GM19468 (cell line): ENCODE results near the gene ASTN1.

Experiments
- ATAC-seq: cut with Tn5 transposase; IDR thresholded peaks from one replicate; pipeline ENCODE4 v1.9.1; 2021; ENCODE audit warnings: mild to moderate bottlenecking, moderate library complexity, moderate number of reproducible peaks; ENCODE audit not compliant: unreplicated experiment; ENCODE audit errors: extremely low read depth

ASTN1 gene

GRCh38 chr1:177170756-177171535 lies 6.4 kb upstream of the ASTN1 start, which contains the start of gene BRINP2:
Gene BRINP2, plus strand, starts transcription at chr1:177170958. Its CDS starts 58,919 bp downstream, at chr1:177229877.
- ATAC-seq: peak; percentile 30

DNA sequence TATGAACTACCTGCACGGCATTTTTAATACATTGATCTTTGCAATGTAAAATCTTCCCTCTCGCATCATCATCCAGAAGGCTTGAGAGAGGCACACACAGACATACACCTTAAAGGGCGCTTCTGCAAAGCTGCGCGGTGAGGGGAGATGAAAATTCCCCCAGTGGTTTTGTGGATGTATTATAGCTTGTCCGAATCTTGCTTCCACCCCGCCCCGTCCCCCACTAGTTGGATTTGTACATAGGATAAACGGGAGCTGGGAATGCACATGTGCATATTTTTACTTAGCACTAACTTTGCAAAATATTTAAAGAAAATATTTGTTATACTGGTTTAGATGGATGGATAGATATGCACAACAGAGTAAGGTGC lies 542 bp upstream of the ASTN1 start:
- ATAC-seq: no peak

GRCh38 chr1:177163844-177164379 lies 600 bp downstream of the ASTN1 start:
- no peak for ATAC-seq

DNA sequence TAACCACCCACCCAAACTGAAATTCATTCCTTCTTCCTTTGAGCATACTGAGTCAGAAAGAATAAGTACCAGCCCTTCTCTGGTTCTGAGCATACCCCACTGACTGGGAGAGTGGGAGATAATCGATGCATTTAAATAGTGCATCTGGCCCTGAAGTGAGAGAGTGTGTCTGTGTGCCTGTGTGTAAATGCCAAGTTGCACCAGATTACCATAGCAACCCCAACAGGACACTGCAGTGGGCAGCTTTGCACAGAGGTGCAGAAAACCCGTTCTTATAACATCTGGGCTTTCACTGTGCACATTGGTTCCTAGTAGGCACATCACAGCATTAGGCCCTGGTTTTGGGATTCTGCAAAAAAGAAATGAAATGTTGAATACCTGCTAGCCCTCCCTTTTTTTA lies 2.3 kb downstream of the ASTN1 start:
- no peak for ATAC-seq

GRCh38 chr1:177146499-177146898 lies 18.0 kb downstream of the ASTN1 start:
- no peak for ATAC-seq

- ATAC-seq: no peak
Measured at GRCh38 chr1:177145106-177146070, 19.1 kb downstream of the ASTN1 start.

DNA sequence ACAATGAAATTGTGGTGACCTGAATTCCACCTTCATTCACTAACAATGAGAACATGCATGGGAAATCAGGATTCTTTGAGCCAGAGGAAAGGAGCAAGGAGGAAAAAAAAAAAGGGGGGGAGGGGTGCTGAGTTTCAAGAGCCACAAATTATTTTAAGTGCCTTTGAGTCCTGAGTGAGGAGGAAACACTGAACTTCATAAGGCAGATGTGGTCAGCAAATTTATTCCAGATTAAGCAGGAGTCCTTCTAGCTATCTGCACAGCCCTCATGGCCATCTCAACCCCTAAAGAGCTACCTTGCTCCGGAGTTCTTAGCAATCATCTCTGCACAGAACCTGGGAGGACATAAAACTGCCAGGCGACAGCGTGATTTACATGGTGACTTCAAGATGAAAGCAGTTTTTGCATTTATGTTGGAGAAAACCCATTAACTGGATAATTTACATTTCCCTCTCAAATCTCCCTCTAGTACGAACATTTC lies 21.7 kb downstream of the ASTN1 start:
- ATAC-seq: no peak

DNA sequence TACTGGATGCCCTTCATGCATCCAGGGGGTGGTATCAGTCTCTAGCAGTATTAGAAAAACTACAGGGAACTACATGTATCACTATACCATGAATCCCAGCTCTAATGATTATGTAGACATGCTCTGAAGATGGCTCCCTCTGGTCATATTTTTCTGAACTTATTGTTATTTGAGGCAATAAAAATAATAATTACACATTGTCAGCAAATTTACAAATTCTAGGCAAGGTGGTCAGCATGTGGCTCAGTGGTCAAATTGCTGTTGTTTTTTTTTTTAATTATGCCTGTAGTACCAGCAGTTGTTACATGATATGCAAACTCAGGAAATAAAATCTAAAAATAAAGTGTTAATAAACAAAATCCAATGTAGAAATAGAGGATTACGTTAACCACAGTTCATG lies 22.5 kb downstream of the ASTN1 start:
- no peak for ATAC-seq

- ATAC-seq: no peak
Measured at GRCh38 chr1:177138347-177138746, 26.2 kb downstream of the ASTN1 start.

GRCh38 chr1:177137814-177138213 lies 26.7 kb downstream of the ASTN1 start:
- ATAC-seq: no peak

- ATAC-seq: no peak
Measured at GRCh38 chr1:177135250-177135649, 29.3 kb downstream of the ASTN1 start.

GRCh38 chr1:177133977-177134538 lies 30.5 kb downstream of the ASTN1 start:
- no peak for ATAC-seq

GRCh38 chr1:177132141-177132540 lies 32.4 kb downstream of the ASTN1 start:
- ATAC-seq: no peak

GRCh38 chr1:177131723-177132122 lies 32.8 kb downstream of the ASTN1 start:
- ATAC-seq: no peak

DNA sequence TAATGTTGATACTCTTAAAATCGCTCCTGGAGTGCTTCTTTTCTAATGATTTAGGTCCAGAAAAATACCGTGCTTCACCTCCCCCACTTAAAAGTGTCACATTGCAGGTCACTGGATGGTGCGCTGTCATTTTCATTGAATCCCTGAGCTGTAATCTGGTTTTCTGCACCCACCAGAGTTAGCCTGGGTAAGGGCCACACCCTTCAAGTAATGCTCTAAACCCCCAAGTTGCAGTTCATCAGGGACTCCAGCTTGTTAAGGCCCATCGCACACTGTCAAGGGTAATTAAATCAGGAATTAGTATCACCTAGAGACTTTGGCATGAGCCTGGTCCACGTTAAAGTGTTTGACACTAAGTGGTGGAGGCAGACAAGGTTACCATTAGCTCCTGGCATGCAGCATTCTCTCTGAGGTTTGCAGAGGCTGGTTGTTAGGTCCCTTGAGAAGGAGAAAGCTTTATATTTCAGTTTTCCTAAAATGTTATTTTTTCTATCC lies 34.0 kb downstream of the ASTN1 start:
- no peak for ATAC-seq

- no peak for ATAC-seq
Measured at GRCh38 chr1:177128665-177129281, 35.7 kb downstream of the ASTN1 start.

DNA sequence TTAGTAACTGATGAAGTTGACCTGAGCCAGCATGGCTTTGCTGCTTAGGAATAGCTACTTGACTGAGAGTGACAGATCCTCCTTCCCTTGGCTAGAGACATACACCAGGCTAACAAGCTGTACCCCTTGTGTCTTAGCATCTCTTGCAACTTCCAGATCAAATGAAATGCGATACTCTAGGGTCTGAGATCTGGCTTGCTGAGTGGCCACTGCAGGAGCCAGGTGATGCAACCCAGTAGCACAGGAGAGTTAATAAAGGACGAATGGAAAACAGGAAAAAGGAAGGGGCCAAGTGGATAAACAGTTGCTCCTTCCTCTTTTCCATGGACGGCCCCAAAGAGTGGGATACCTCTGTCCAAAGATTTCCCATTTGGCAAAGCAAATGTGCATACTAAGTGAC lies 38.2 kb downstream of the ASTN1 start:
- ATAC-seq: no peak

GRCh38 chr1:177124577-177125278 lies 39.8 kb downstream of the ASTN1 start:
- ATAC-seq: no peak
